GM06990 (cell line): ENCODE results near the gene OR4S1.

Experiments used
- DNase-seq: peaks from one replicate; pipeline ENCODE4 v3.0.0-alpha.2; 2011; ENCODE audit not compliant: insufficient read length; ENCODE audit errors: extremely low read depth
- H3K27me3 ChIP-seq: replicated peaks from 2 replicates; pipeline ENCODE4 v1.6.0; 2011; ENCODE audit warnings: low read length; ENCODE audit not compliant: control insufficient read depth, insufficient read depth
- H3K36me3 ChIP-seq: 2 replicates; pipeline ENCODE4 v1.5.1; 2011; ENCODE audit warnings: low read length; ENCODE audit not compliant: control insufficient read depth, insufficient read depth
- H3K4me3 ChIP-seq: replicated peaks from 2 replicates; pipeline ENCODE4 v1.5.1; 2011; ENCODE audit warnings: low read depth, mild to moderate bottlenecking, control low read depth, low read length
- CTCF ChIP-seq: IDR thresholded peaks from 2 replicates; pipeline ENCODE4 v1.5.1; 2011; ENCODE audit warnings: low read length, control low read depth, mild to moderate bottlenecking, inconsistent platforms; ENCODE audit not compliant: insufficient read depth, poor library complexity, severe bottlenecking

Gene OR4S1

GRCh38 chr11:48354677-48355076 lies 48.7 kb downstream of the OR4S1 start:
- no peak for TF ChIP-seq CTCF
- DNase-seq, result no peak
- Histone ChIP-seq H3K36me3 (no peaks in the 10 kb centered on the region), H3K27me3 (no peaks in the 10 kb centered on the region), H3K4me3 (no peak overlapping the region)
